Caco-2 (cell line): Measurements from ENCODE around the gene LRP1. TPM values are rescaled to one million over a fixed set of nuclear protein-coding genes. Genes with fewer than 3 reads are reported as not detected.

ENCODE experiments used
- BruUV-seq: library from RNA; stranded (reverse); fragments of 400-500 nt; replicated peaks from 2 replicates; lab custom pipeline; 2021; lab: Mats Ljungman, UMichigan
- CTCF ChIA-PET: fragments of 300-600 bp; sonication (Branson Sonifier 250); formaldehyde crosslinking; loops from one replicate; lab custom pipeline; 2022; ENCODE audit warnings: antibody characterized with exemption; lab: Charles Lee
- POLR2A ChIA-PET: fragments of 300-600 bp; sonication (Branson Sonifier 250); formaldehyde crosslinking; loops from one replicate; lab custom pipeline; 2022; ENCODE audit warnings: antibody characterized with exemption; lab: Charles Lee
- DNase-seq, 2 experiments: peaks; one replicate each; pipeline versions ENCODE4 v3.0.0 to v3.0.0-alpha.2; 2020 to 2022
- H3K27me3 ChIP-seq: replicated peaks from 2 replicates; pipeline ENCODE4 v1.6.0; 2011; ENCODE audit warnings: low read length; ENCODE audit not compliant: control insufficient read depth, insufficient read depth
- H3K36me3 ChIP-seq: 2 replicates; pipeline ENCODE4 v1.5.1; 2011; ENCODE audit warnings: low read length; ENCODE audit not compliant: control insufficient read depth, insufficient read depth
- H3K4me1 ChIP-seq: fragments of 250-450 bp; sonication (Bioruptor Pico); 2 replicates; pipeline ENCODE4 v1.5.1; 2020; ENCODE audit warnings: mild to moderate bottlenecking
- H3K4me3 ChIP-seq: 2 replicates; pipeline ENCODE4 v1.5.1; 2011; ENCODE audit warnings: low read depth, mild to moderate bottlenecking, control low read depth, low read length
- H3K9me3 ChIP-seq: fragments of 250-450 bp; sonication (Bioruptor Pico); 2 replicates; pipeline ENCODE4 v1.5.1; 2020; ENCODE audit warnings: mild to moderate bottlenecking, moderate library complexity
- H3K27ac Mint-ChIP-seq: one replicate; pipeline ENCODE4 v1.8.0; 2022; ENCODE audit warnings: mixed read lengths; ENCODE audit not compliant: unreplicated experiment
- H3K27me3 Mint-ChIP-seq: one replicate; pipeline ENCODE4 v1.8.0; 2022; ENCODE audit warnings: mixed read lengths; ENCODE audit not compliant: insufficient read depth, unreplicated experiment
- H3K36me3 Mint-ChIP-seq: one replicate; pipeline ENCODE4 v1.8.0; 2022; ENCODE audit warnings: mild to moderate bottlenecking, mixed read lengths; ENCODE audit not compliant: insufficient read depth, unreplicated experiment
- H3K4me1 Mint-ChIP-seq: one replicate; pipeline ENCODE4 v1.8.0; 2022; ENCODE audit warnings: low read depth, mixed read lengths; ENCODE audit not compliant: unreplicated experiment
- H3K4me3 Mint-ChIP-seq: one replicate; pipeline ENCODE4 v1.8.0; 2022; ENCODE audit warnings: mild to moderate bottlenecking, moderate library complexity, mixed read lengths; ENCODE audit not compliant: unreplicated experiment
- H3K9me3 Mint-ChIP-seq: one replicate; pipeline ENCODE4 v1.8.0; 2022; ENCODE audit warnings: mixed read lengths; ENCODE audit not compliant: unreplicated experiment
- CTCF ChIP-seq, 2 experiments: fragments of 200-600 bp in 1 of 2; IDR thresholded peaks; 1 replicate in 1 of 2; 2 replicates in 1 of 2; pipeline versions ENCODE4 v1.5.1 to v1.8.0; 2011 to 2022; ENCODE audit warnings: antibody characterized with exemption in 1 of 2, control low read depth in 1 of 2, inconsistent platforms in 1 of 2, low read depth in 1 of 2, low read length in 1 of 2, mild to moderate bottlenecking in 1 of 2, moderate library complexity in 1 of 2; ENCODE audit not compliant: insufficient read depth in 1 of 2, severe bottlenecking in 1 of 2, unreplicated experiment in 1 of 2
- intact Hi-C: fragments of 100-400 bp; cut with micrococcal nuclease; formaldehyde crosslinking; loops from one replicate; pipeline ENCODE4 v1.10.0; 2022; ENCODE audit not compliant: unreplicated experiment
- total RNA-seq: library from RNA; stranded (reverse); gene quantifications from 2 replicates; pipeline ENCODE4 v1.2.3, GENCODE V29; 2022

The LRP1 gene
- total RNA-seq, 1 experiment from 2014 or later, result 111 TPM

GRCh38 chr12:57227315-57228115 lies 99.2 kb downstream of the LRP1 start:
- Histone ChIP-seq H3K4me3 (no peak overlapping the region), H3K4me1 (peaks cover 4% of the 10 kb centered on the region; the same call in 1 of the 2 replicates), H3K27me3 (no peaks in the 10 kb centered on the region), H3K36me3 (peaks cover 5% of the 10 kb centered on the region), H3K9me3 (no peaks in the 10 kb centered on the region)
- no peak overlapping the region for H3K27ac Mint-ChIP-seq
- no peaks in the 10 kb centered on the region for H3K27me3 Mint-ChIP-seq
- CTCF ChIA-PET, result interaction anchor here (0.6 to 2.1 kb wide), 4 partner anchors 12 to 100 kb away, joined by 3 to 8 read pairs (median 6); no protein-coding TSS in a partner anchor
- H3K4me1 Mint-ChIP-seq, result peaks cover 14% of the 10 kb centered on the region
- TF ChIP-seq CTCF (IDR thresholded peaks at IDR 0.05; ENCODE audit: insufficient read depth in 1 of 2, low read depth in 1 of 2, low read length in 1 of 2, severe bottlenecking in 1 of 2, unreplicated experiment in 1 of 2), result no peak
- POLR2A ChIA-PET, result no interaction called here
- H3K36me3 Mint-ChIP-seq, result peaks cover 47% of the 10 kb centered on the region
- intact Hi-C loops, result no loop called here
- BruUV-seq, result no TSS peak
- no peak for DNase-seq
- no peaks in the 10 kb centered on the region for H3K9me3 Mint-ChIP-seq
- H3K4me3 Mint-ChIP-seq, result no peak overlapping the region

GRCh38 chr12:57229046-57229633 lies 100.9 kb downstream of the LRP1 start:
- Mint-ChIP-seq H3K9me3 (no peaks in the 10 kb centered on the region), H3K27me3 (no peaks in the 10 kb centered on the region), H3K36me3 (peaks cover 51% of the 10 kb centered on the region), H3K27ac (peak overlapping the region; percentile 100), H3K4me3 (peak overlapping the region; percentile 100), H3K4me1 (peaks cover 14% of the 10 kb centered on the region)
- H3K36me3 ChIP-seq, result peaks cover 8% of the 10 kb centered on the region
- peaks cover 4% of the 10 kb centered on the region; the same call in 1 of the 2 replicates for H3K4me1 ChIP-seq
- H3K4me3 ChIP-seq, result no peak overlapping the region
- TSS peak; percentile 89 for BruUV-seq
- H3K27me3 ChIP-seq, result no peaks in the 10 kb centered on the region
- intact Hi-C loops, result loop anchor here (1.0 kb wide), 1 partner anchor 9 kb away; no protein-coding TSS in a partner anchor
- peak in 1 of 2 experiments; percentile 27 for TF ChIP-seq CTCF (IDR thresholded peaks at IDR 0.05; ENCODE audit: insufficient read depth in 1 of 2, low read depth in 1 of 2, low read length in 1 of 2, severe bottlenecking in 1 of 2, unreplicated experiment in 1 of 2)
- ChIA-PET CTCF (interaction anchor here (0.6 to 2.6 kb wide), 10 partner anchors 10 to 478 kb away, joined by 3 to 70 read pairs (median 5); partner anchors contain the start of genes NEMP1 and NXPH4), POLR2A (interaction anchor here (0.6 to 2.2 kb wide), 16 partner anchors 10 to 504 kb away, joined by 3 to 36 read pairs (median 4); partner anchors contain the start of genes LRP1, NAB2, NACA and NEMP1)
- H3K9me3 ChIP-seq, result no peaks in the 10 kb centered on the region
- no peak for DNase-seq
